Ramos (cell line): ENCODE measurements around the gene ATP11B.
"Not testable (repeated sequence)": the region's sequence is repeated elsewhere in the genome, so short reads cannot be mapped to it uniquely, and the experiment has no call there.

Source experiments
- in situ Hi-C: fragments of 300-500 bp; cut with MboI; formaldehyde crosslinking; loops from one replicate; pipeline ENCODE4 v1.14.3; 2022; ENCODE audit warnings: low sequenced_read_pairs; ENCODE audit not compliant: unreplicated experiment

ATP11B gene

DNA sequence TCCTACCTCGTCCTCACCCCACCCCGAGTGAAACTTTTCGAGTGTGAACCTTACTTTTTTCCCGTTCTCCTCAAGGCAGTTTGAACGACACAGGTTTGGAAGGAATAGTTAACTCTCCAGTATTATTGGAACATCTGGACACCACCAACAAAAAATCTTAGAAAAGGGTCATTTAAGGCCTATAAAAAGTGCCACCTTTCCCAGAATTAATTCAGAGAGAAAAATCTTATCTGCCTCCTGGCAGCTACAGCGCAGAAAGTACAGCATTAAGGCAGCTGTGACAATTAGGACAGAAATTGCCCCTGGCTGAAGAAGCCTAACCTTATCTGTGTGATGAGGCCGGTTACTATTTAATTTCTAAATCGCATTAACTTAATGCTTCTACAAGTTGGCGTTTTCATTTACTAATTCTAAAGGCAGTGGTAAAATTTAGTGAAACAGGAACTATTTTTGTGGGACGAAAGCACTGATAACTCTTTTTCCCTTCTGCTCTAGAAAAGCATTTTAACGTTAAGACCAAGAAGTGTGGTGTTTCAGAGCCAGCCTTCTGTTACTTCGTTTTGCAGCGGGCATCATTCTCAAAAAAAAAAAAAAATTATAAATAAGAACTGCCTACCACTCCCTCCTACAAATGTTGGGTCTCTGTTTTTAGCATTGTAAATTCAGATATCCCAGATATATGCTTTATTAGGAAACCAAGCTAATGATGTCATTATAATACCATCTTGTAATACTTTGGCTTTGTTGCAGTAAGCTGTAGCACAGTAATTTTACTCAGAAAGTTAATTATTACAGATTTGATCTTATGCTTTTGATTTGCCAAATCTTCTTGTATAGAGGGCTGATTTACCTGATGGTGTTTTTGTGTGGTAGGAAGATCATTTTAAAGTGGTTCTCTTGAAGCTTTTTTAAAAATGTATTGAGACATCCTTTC lies 1.4 kb downstream of the ATP11B start:
- in situ Hi-C loops: no loop called here

DNA sequence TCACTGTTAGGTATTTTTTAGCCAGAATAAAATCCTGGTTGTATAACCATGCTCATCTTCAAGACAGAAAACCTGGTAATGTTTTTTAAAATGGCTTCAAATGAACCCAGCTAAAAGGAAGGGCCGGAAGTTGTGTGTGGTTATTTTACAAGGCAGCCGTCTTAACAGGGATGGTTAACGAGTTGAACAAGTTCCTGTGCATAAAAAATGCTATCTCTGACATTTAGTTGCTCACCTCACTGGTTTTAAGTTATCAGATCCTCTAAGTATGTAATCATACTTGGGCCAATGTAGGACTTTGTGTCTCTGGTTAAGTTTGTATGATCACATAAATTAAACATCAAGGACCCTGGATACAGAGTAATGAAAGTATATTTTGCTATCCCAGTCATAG lies 2.1 kb downstream of the ATP11B start:
- in situ Hi-C loops: no loop called here

DNA sequence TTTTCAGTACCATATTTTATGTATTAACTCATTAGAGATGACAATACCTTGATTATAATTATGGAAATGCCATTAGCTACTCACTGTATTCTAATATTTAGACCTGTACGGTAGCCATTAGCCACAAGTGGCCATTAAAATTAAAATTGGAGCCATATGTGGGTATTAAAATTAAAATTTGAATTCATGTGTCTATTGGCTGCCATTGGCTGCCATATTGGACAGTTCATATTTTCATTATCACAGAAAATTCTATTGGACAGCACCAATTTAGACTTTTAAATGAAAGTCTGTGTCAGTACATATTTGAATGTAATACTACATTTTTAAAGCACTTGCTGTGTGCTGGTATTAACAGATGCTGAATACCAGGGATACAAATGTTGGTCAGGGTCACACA lies 3.0 kb downstream of the ATP11B start:
- in situ Hi-C loops: no loop called here

DNA sequence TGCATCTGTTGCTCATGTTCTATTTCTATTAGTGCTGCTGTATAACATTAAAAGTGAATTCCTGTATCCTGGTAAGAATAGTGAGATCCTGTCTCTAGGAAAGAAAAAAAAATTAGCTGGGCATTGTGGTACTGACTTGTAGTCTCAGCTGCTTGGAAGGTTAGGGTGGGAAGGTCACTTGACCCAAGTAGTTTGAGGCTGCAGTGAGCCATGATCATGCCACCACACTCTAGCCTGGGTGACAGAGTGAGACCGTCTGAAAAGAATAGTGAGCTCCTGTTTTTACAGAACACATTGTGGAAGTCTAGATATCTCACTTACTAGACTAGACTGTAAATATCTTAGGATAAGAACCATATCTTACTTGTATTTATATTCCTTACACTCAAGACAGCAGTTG lies 4.6 kb downstream of the ATP11B start:
- in situ Hi-C loops: no loop called here

DNA sequence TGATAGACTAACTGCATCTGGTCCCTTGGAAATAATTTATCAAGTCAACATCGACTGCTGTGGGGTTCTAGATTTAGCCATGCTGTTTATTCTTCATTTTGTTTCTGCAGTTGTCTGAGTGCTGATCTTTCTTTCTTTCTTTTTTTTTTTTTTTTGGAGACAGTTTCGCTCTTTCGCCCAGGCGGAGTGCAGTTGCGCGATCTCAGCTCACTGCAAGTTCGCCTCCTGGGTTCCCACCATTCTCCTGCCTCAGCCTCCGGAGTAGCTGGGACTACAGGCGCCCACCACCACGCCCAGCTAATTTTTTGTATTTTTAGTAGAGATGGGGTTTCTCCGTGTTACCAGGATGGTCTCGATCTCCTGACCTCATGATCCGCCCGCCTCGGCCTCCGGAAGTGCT lies 5.8 kb downstream of the ATP11B start:
- in situ Hi-C loops: not testable (repeated sequence)

DNA sequence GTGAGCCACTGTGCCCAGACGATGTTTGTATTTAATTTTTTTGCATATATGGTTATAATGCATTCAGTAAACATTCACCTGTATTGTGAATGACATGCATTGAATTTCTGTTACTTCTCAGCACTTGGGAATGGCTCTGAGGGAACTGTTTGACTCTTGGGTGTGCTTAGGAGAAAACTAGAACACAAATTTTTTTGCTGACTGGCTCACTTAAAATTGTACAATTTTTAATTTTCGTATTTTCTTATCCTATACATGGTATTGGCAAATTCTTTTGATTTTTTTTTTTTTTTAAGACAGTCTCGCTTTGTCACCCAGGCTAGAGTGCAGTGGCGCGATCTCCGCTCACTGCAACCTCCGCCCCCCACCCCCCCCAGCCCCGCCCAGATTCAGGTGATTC lies 7.2 kb downstream of the ATP11B start:
- in situ Hi-C loops: no loop called here

DNA sequence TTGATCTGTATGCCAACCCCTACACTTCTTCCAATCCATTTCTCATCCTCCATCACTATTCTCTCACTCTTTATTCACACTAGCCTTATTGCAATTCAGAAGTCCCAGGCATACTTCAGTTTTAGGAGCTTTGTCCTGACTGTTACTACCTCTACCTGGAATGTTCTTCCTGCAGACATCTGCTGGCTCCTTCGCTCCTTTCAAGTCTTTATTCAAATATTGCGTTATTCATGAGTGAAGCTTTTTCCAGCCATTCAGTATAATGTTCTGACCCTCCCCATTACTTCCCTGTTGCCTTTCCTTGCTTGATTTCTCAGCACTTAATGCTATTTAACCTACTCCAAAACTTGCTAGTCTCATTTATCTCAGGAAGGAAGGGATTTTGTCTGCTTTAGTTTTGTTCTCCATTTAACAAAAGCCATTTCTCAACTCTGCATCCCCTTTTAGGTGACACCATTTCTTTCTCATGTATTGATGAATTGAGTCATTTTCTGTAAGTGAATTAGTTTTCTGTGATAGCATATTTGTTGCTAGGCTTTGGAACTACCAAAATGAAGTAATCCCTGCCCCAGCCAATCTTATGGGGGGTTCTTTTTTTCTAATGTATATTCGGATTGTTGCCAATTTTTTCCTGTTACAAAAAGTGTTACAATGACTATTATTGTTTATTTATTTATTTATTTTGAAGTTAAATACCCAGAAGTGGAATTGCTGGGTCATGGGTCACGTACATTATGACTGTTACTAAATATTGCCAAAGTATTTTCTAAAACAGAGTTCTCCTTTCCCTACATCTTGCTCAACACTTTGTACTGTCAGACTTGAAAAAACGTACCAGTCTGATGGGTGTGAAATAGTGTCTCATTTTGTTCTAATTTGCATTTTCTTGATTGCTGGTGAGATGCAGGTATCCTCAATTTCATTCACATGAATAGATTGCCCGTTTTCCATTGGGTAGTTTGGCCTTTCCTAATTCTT lies 9.4 kb downstream of the ATP11B start:
- in situ Hi-C loops: no loop called here

DNA sequence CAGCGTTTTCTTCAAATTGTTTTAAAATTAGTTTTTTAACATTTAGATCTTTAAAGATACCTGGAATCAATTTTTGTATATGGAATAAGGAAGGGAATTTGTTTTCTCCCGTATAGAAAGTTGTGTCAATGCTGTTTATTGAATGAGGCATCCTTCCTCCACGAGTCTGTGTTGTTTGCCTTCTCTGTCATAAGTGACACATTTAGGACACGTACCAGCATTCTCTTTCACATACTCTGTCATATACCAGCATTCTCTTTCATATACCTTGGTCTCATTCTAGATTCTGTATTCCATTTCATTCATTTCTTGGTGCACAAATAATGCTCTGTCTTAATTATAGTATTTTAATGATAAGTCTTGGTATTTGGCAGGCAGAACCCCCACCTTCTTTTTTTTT lies 10.3 kb downstream of the ATP11B start:
- in situ Hi-C loops: no loop called here

DNA sequence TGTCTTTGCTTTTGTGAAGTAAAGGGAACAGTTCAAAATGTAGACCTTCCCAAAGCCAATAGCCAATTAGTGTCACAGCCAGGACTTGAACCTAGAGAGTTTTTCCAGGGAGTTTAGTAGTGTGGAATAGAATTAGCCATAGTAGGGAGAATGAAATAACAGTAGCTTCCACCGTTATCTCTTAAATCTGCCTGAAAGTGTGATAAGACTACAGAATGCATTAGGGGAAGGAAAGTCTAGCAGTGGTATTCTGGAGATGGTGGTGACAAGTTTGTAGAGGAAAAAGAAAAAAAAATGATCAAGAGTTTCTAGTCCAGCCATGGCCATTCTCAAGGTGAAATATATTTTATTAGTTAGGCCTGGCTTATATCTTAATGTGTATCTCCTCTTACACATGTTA lies 13.8 kb downstream of the ATP11B start:
- in situ Hi-C loops: no loop called here

DNA sequence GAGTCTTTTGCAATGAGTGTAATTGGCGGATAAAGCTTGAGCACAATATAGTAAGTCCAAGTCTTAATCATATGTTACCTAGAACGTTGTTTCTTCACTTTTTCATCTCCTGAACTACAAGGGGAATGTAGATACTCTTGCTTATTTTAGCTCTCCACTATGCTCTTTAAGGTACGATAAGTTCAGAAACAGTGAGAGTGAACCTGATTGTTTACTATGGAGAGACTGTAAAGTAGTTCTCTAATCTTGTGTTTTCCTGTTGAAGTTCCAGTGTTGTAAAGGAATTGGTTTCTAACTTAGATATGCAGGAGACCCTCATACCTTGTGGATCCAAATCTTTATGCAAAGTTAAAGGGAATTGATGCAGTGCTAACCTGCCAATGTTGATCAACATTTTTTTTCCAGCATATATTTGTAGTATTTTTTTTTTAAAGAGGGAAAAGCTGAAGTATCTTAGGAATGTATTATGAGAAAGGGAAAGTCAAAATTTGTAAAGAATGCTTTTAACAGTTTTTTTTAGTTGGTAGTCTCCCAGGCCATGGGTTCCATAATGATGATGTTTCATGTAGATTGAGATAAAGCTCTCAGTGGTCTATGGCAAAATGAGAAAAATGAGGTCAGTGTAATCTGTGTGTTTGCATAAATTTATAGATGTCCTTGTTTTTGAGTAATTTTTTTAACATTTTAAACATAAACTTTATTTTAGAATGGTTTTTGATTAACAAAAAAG lies 14.9 kb downstream of the ATP11B start:
- in situ Hi-C loops: no loop called here

DNA sequence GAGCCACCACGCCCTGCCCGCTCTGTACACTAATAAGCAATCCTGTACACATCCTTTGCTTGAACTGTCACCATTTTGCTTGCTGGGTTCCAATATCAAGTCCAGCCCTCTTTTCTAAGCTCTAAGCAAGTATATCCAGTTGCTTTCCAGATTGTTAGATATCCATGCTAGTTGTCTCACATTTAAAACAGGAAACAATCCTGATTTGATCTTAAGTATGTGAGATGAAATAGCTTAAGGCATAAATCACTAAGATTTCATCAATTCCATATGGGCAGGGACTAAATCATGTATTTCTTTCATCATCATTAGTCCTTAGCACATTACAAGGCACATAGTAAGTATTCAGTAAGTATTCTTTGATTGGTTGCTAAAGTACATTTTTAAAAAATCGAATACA lies 16.2 kb downstream of the ATP11B start:
- in situ Hi-C loops: no loop called here

DNA sequence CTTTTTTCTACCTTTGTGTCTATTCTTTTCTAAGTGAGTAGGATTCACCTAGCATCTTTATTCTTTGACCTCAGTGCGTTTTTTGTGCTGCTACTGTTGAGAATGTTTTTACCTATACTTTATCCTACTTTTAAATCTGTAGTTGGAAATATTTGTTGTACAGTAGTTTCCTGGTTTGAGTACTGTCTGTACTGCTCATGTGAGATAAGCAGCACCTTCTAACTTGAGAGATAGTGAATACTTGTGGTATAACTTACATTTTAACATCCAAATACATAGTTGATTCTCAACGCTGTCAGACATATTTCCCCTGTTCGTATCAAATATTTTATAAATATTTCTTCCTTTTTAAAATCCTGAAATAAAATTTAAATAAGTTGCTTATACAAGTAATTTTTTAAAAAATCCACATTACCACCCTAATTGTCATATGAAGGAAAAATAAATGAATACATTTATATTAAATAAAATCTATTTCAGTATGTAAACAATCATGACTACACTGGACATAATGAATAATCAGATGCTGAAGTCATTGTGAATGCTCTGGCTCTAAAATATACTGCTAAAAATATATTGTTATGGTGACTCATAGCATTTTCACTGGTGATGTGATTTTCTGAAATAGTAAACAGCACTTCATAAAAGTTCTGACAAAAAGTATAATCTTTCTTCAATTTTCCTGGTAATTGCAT lies 17.4 kb downstream of the ATP11B start:
- in situ Hi-C loops: no loop called here

DNA sequence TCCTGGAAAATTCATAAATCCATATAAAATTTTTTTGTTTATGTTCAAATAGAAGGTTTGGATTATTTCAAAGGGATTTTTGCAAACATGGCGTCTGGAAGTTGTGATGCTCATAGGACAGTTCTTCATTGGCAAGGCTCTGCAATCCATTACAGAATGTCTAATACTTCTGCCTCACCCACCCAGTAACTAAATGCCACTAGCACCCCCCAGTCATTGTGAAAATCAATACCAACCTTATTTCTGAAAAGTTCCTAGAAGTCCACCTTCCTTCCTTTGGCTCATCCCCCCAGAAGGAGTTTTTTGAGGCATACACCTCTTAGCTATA lies 17.9 kb downstream of the ATP11B start:
- in situ Hi-C loops: no loop called here

DNA sequence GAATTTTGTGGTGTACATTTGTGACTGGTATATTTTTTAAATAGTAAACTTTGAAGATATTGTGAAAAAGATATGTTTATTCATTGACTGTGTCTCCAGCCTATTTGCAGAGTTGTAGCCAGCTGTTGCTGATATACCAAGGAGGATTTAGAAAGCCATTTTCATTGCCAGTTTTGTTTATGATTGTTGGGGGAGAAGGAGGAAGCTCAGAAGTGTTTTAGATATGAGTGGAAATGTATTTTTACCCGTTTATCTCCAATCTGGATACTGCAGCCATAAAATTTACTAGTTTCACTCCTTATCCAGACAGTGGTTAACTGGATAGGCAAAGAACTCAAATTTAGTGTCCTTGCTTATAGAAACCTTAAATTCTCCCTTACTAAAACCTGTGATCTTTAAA lies 18.8 kb downstream of the ATP11B start:
- in situ Hi-C loops: no loop called here

DNA sequence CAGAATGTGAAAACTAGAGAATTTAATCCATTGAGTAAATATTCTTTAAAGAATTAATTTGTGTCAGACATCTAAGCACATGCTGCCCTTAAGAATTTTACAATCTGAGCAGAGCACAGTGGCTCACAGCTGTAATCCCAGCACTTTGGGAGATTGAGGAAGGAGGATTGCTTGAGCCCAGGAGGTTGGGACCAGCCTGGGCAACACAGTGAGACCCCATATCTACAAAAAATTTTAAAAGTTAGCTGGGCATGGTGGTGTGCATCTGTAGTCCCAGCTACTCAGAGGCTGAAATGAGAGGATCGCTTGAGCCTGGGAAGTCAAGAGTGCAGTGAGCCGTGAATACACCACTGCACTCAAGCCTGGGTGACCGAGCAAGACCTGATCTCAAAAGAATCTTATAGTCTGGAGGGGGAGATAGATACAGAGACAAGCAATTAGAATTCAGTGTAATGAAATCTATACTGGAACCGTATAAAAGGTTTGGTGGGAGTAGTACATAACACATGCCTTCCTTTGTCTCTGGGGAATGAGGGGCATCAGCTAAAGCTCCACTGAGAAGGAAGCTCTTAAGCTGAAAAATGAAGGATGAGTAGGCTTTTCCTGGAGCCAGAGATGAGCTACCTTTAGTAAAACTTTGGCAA lies 21.2 kb downstream of the ATP11B start:
- in situ Hi-C loops: no loop called here

DNA sequence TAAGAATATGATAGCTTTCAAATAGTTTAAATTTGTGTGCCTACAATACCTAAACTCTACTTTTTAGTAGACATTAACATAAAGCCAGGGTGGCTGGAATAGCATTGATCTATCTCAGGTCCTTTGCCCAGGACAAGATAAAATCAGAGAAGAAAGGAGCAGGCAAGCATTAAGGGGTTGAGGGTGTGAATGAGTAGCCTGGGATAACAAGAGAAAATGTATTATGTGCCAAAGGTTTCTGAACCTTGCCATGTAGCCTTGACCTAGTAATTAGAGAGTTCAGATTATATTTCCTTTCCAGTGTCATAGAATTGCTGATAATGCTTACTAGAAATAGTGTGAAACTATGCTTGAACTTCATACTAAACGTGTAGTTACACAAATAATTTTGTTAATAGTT lies 22.9 kb downstream of the ATP11B start:
- in situ Hi-C loops: no loop called here

DNA sequence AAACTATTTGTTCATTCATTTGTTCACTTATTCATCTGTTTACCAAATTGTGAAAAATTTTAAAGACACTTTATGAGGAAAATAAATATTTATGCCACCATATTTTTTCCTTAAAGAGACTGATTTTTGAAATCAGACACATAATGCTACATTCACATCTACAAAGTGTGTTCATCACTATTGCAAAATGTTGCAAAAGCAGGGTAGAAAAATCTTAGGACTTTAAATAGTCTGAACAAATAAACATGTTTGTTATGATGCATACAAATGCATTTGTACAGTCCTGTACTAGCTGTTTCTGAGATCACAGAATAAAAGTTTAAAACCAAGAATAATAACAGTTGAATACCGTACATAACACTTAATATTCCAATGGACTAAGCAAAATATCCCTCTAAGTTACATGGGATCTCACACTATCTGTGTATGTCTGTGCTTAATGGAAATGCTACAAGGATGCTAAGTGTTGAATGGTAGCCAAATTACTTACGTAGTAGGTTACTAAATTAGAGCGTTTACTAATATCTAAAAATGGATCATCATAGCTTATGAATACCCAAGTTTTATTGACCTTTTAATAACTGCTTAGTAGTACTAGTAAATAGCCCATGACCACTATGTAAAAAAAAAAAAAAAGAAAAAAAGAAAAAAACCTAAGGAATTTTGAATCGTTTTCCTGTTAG lies 25.1 kb downstream of the ATP11B start:
- in situ Hi-C loops: no loop called here

DNA sequence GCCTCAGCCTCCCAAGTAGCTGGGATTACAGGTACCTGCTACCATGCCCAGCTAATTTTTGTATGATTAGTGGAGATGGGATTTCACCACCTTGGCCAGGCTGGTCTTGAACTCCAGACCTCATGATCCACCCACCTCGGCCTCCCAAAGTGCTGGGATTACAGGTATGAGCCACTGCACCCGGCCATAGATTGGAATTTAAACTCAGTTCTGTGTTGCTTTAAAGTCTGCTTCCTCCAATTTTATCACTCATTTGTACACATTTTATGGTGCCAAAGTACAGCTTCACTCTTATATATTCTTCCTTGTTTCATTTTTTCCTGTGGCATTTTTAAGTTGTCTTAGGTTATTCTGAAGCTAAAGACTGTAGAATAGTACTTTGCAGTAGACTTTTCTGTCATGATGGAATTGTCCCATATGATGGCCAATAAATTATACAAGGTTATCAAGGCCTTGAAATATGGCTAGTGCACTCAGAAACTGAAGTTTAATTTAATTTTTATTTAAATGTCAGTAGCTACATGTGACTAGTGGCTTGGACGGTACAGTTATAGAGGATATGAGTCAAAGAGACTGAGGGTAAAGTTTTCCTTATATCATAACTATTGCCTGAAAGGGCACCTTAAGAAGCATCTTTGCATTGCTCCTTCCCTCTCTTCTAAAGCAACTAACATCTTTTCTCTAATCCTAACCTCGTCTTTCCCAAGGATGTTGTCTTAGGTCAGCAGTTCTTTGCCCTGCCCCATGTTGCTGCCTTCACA lies 28.1 kb downstream of the ATP11B start:
- in situ Hi-C loops: no loop called here
